ENCODE results near the gene KRT14. TPM values are rescaled to one million over a fixed set of nuclear protein-coding genes. Genes with fewer than 3 reads are reported as not detected.
"Not testable (repeated sequence)": the region's sequence is repeated elsewhere in the genome, so short reads cannot be mapped to it uniquely, and the experiment has no call there.

Gene KRT14
- total and polyA plus RNA-seq, 11 donors = 0.23 to 0.38 TPM; not detected in 9

- Histone ChIP-seq H3K36me3 (no peaks in the 10 kb centered on the region), H3K4me3 (no peak overlapping the region), H3K9me3 (no peaks in the 10 kb centered on the region), H3K4me1 (no peaks in the 10 kb centered on the region), H3K27ac (no peak overlapping the region), H3K27me3 (peaks cover 0 to 54% (median 5%) of the 10 kb centered on the region in 9 donors)
- intact Hi-C loops (cut with DNase I) = no loop called here
- ATAC-seq (no peak), DNase-seq (no peak)
- TF ChIP-seq POLR2A (IDR thresholded peaks at IDR 0.05) = no peak
- TF ChIP-seq, protein P1, sequence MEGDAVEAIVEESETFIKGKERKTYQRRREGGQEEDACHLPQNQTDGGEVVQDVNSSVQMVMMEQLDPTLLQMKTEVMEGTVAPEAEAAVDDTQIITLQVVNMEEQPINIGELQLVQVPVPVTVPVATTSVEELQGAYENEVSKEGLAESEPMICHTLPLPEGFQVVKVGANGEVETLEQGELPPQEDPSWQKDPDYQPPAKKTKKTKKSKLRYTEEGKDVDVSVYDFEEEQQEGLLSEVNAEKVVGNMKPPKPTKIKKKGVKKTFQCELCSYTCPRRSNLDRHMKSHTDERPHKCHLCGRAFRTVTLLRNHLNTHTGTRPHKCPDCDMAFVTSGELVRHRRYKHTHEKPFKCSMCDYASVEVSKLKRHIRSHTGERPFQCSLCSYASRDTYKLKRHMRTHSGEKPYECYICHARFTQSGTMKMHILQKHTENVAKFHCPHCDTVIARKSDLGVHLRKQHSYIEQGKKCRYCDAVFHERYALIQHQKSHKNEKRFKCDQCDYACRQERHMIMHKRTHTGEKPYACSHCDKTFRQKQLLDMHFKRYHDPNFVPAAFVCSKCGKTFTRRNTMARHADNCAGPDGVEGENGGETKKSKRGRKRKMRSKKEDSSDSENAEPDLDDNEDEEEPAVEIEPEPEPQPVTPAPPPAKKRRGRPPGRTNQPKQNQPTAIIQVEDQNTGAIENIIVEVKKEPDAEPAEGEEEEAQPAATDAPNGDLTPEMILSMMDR (IDR thresholded peaks at IDR 0.05) = no peak
- WGBS, 4 donors = 28 to 39% (median 33%) methylated on average over 4 to 7 of the region's 7 CpGs
Measured at GRCh38 chr17:41615454-41615853, 28.8 kb upstream of the KRT14 start.

DNA sequence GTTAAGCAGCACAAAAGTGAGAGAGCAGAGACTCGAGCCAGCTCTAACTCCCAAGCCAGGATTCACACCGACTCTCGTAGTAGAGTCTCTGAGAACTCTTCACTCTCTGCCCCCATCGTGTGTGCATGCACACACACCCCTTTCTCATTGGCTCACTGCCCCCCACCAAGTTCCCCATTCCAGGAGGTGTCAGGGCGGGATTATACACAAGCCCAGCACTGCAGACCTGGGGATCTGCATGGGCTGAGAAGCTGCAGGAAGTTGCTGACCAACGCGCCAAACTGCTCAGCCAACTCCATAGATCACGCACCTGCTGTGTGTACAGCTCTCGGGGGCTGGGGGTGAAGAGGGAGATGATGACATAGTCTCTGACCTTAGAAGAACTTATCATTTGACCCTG lies 28.1 kb upstream of the KRT14 start:
- H3K36me3 ChIP-seq; H3K4me3 ChIP-seq; intact Hi-C loops (cut with DNase I); H3K9me3 ChIP-seq; ATAC-seq; H3K27ac ChIP-seq; H3K4me1 ChIP-seq: not testable (repeated sequence)
- WGBS, 4 donors = 40 to 50% (median 42%) methylated on average over 9 of the region's 9 CpGs
- peaks cover 0 to 54% (median 5%) of the 10 kb centered on the region in 9 donors for H3K27me3 ChIP-seq
- DNase-seq = peak in 1 of 5 donors; percentile 20

DNA sequence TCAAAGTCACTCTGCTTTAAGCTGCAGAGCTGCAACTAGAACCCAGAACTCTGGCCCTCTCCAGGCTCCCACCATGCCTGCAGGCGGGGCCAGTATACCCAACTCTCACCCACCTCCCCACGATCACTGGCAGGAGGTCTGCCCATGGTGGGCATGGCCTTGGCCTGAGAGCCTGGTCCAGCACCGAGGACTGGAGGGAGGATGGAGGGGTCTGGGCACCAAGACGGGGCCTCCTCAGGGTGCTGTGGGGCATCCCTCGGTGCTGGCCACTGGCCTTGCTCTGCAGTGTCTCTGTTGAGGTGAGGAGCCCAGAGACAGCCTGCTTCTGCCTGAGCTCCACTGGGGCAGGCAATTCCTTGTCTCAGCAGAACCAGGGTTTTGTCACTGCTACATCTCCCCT lies 27.4 kb upstream of the KRT14 start:
- H3K4me3 ChIP-seq = no peak overlapping the region
- WGBS, 4 donors = 88 to 100% (median 89%) methylated on average over 4 to 5 of the region's 5 CpGs
- no peaks in the 10 kb centered on the region for H3K4me1 ChIP-seq
- no peaks in the 10 kb centered on the region for H3K36me3 ChIP-seq
- peaks cover 0 to 54% (median 5%) of the 10 kb centered on the region in 9 donors for H3K27me3 ChIP-seq
- DNase-seq (peak in 1 of 5 donors; percentile 28), ATAC-seq (no peak)
- intact Hi-C loops (cut with DNase I) = no loop called here
- no peak overlapping the region for H3K27ac ChIP-seq
- no peaks in the 10 kb centered on the region for H3K9me3 ChIP-seq
- TF ChIP-seq, protein P1 (IDR thresholded peaks at IDR 0.05) = no peak
- TF ChIP-seq POLR2A (IDR thresholded peaks at IDR 0.05) = no peak

GRCh38 chr17:41613277-41614082 lies 26.8 kb upstream of the KRT14 start:
- no peak overlapping the region for H3K27ac ChIP-seq
- intact Hi-C loops (cut with DNase I) = no loop called here
- ATAC-seq = no peak
- DNase-seq = peak in 1 of 5 donors; percentile 15
- H3K4me1 ChIP-seq = no peaks in the 10 kb centered on the region
- H3K4me3 ChIP-seq = no peak overlapping the region
- 85 to 89% (median 87%) methylated on average over 11 of the region's 11 CpGs for WGBS, 4 donors
- peaks cover 0 to 54% (median 5%) of the 10 kb centered on the region in 9 donors for H3K27me3 ChIP-seq
- H3K9me3 ChIP-seq = no peaks in the 10 kb centered on the region
- TF ChIP-seq, protein P1 (IDR thresholded peaks at IDR 0.05) = no peak
- no peak for TF ChIP-seq POLR2A (IDR thresholded peaks at IDR 0.05)
- no peaks in the 10 kb centered on the region for H3K36me3 ChIP-seq

DNA sequence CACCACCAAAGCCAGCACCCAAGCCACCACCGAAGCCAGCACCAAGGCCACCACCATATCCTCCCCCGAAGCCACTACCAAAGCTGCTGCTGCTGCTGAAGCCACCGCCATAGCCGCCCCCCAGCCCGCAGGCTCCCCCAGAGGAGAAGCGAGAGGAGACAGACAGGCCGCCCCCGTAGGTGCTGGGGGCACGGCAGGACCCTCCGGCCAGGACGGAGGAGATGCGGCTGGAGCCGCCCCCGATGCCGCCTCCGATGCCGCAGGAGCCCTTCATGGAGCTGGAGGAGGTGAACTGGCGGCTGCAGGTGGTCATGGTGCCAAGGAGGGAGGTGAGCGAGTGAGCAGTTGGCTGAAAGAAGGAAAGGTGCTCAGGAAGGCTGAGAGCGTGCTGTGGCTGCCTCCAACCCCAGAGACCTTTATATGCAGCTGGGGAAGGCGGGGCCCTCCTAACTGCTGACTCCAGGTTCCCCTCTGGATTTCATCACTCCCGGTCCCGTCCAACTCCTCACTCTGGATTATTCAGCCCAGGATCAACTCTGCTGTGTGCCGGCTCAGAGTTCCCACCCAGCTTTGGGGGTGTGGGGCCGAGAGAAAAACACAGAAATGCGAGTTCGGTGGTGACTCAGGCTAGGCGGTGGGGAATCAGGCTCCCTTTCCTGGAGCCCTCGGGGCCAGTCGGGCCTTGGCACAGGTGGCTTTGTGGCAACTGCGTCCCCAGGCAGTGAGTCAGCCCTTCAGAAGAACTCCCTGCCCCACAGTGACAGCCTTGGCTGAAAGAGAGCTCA lies 25.9 kb upstream of the KRT14 start, which contains the start of gene KRT16:
Gene KRT16, minus strand, starts transcription at position 392 of the 785 bp plus-strand sequence. Its CDS starts 79 bp downstream, at position 313.
- H3K36me3 ChIP-seq; H3K4me1 ChIP-seq; H3K27ac ChIP-seq; intact Hi-C loops (cut with DNase I); H3K9me3 ChIP-seq; ATAC-seq; H3K4me3 ChIP-seq: not testable (repeated sequence)
- peak in 1 of 5 donors; percentile 37 for DNase-seq
- WGBS, 4 donors = 53 to 80% (median 77%) methylated on average over 13 to 31 of the region's 31 CpGs
- peaks cover 0 to 54% (median 5%) of the 10 kb centered on the region in 9 donors for H3K27me3 ChIP-seq

Data from heart left ventricle (tissue), 16 donors.